HG03442 (cell line): ENCODE data around the gene TESMIN.

Experiments used
- ATAC-seq: cut with Tn5 transposase; IDR thresholded peaks from one replicate; pipeline ENCODE4 v1.9.1; 2021; ENCODE audit warnings: mild to moderate bottlenecking, moderate library complexity; ENCODE audit not compliant: unreplicated experiment

TESMIN gene

DNA sequence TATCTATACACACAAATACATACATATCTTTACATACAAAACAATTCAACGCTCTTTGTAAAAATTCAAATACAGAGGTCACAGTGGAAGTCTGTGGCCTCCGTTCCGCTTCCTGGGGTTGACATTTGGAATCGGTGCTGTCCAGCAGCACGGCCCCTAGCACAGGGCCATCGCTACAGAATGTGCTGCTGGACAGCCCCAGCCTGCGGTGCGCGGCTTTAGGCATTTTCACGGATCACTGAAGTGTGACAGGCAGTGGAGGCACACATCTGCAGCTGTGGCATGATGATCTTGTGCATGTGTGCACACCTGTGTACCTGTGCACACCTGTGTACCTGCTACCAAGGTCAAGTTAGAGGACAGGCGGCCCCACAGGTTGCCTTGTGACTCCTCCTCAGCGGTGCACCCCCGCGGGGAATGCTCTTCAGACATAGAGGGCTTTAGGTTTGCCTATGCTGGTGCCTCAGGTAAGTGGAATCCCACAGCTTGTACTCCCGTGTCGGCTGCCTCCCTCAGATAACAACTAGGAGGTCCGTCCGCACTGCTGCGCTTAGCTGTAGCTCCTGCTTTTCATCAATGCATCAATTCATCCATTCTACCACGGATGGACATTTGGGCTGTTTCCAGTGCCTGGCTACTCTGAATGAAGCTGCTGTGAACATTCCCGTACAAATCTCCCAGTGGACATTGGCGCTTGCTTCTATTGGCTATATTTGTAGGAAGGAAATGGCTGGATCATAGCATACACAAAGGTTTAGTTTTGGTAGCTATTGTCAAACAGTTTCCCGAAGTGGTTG, 37.1 kb downstream of the TESMIN start:
- ATAC-seq = no peak

DNA sequence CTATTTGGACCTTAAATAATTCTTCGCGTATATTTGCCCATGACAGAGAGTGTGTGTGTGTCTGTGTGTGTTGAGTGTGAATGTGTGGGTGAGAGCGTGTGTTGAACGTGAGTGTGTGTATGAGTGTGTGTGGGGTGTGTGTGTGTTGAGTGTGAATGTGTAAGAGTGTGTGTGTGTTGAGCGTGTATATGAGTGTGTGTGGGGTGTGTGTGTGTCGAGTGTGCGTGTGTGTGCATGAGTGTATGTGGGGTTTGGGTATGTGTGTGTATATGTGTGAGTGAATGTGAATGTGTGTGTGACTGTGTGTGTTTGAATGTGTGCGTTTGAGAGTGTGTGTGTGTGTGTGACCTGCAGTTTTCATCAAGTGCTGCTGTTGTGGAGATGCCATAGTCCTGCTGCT, 40.2 kb downstream of the TESMIN start:
- ATAC-seq = no peak

DNA sequence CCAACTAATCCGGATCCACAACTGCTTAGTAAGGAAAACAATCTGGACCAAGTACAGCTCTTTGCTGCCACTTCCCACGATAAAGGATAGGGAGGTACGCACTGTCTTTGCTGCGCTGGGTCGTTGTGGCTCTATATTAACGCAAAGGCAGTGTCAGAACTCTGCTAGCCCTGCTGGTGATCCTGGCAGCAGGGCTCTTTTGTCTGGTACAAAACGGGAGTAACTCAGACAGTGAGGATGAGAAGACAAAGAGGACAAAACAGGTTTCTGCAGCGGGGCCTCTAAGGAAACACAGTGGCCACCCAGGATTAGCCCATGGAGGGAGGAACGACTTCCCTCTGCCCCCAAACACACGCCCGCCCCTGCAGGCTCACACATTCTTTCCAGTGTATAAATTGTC, 40.9 kb downstream of the TESMIN start:
- no peak for ATAC-seq

DNA sequence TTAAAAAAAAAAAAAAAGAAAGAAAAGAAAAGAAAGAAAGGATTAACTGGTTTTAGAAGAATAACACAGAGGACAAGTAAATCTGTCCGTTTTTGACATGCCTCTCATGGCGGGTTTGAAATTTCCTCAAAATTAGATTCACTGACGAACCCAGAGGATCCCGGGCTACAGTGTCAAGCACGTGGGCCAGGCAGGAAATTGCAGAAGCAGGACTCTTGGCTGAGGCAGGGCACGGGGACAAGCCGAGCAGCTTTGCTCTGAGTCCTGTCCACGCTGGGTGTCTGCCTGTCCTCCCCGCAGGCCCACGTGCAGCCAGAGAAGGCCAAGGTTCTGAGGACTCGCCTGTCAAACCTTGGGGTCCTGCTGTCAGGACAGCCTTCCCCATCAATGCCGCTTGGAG, 42.3 kb downstream of the TESMIN start:
- no peak for ATAC-seq

DNA sequence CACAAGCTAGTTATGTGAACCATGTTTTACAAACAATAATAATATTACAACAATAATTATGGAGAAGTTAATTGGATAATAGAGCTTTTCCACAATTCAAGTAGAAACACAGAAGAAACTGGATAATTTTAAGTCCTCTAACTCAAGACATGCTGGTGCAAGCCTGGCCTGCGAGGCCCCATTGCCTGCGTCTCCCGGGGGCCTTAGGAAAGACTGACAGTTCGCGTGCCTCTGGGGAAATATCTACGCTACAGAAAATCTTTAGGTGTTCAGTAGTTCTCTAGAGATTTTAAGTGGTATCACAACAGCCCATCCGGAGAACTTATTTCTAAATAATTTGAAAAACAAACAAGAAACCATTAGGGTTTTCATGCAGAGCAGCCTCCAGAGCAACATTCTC, 43.8 kb downstream of the TESMIN start:
- no peak for ATAC-seq

DNA sequence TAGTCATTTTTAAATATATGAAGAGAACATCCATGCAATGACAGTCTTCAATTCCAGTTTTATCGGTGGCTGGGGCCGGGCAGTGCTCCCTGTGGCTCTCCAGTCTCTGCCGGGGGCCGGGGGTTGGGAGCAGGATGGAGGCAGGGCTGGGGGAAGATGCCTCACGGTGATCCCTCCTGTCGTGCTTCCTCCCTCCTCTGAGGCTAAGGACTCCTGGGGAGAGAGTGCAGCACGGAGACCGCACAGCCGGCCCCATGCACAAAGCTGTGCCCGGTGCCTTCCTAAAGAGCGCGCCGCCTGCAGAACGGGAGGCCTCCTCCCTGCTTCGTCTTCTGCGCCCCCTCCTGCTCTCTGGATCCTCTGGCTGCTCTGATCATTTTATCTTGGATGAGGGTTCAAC, 46.4 kb downstream of the TESMIN start:
- no peak for ATAC-seq

DNA sequence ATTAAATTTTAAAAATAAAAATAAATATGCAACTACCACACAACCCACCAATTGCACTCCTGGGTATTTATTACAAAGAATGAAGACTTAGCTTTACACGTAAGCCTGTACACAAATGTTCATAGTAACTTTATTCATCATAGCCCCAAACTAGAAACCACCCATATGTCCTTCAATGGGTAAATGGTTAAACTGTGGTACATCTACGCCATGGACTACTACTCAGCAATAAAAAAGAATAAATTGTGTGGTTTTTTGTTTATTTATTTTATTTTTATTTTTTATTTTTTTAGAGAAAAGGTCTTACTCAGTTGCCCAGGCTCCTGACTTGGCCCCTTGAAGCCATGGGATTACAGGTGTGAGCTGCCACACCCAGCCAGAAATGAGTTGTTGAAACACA, 52.3 kb downstream of the TESMIN start:
- no peak for ATAC-seq

DNA sequence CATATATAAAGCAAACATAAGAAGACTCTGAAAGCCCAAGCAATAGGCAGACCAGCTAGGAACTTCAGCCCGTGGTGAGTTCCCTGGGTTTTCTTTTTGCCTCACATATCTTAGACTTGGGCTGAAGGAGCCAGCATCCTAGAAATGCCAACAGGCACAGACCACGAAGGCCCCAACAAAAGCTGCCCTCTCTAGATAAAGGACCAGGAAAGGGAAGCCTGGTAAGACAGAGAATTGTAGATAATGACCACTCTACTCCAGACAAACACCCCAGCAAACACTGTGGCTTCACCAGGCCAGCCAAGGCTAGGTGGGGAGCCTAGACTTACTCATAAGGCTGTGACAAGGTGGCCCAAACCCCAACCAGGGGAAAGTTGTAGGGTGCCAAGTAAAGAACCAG, 55.8 kb downstream of the TESMIN start:
- ATAC-seq = no peak

DNA sequence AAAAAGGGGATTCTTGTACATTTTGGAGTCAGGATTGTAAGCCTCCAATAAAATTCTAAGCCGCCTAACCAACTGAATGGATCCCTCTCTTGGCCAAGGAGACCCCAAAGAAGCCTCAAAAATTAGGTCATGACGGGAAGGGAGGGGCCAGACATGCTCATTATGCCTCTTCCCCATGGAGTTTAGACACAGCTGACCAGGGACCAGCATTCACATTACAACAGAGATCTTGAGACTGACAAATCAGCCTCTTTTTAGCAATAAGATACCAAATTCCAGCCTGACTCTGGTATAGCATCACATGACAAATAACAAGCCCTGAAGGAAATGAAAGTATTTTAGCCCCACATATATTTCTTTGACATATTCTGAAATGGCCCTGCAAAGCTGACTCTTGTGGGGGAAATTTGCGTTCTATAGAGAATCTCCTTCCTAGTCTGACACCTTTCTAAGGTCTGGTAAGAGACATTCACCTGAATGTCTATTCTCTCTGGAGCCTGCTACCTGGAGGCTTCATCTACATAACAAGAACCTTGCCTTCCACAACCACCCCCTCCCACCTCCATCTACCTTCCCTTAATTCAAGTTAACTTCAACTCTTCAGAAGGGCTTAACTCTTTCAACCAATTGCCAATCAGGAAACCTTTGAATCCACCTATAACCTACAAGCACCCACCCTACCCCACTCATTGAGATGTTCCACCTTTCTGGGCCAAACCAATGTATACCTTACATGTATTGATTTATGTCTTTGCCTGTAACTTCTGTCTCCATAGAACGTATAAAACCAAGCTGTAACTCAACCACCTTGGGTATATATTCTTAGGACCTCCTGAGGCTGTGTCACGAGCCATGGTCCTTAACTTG, 56.7 kb downstream of the TESMIN start:
- ATAC-seq = no peak

DNA sequence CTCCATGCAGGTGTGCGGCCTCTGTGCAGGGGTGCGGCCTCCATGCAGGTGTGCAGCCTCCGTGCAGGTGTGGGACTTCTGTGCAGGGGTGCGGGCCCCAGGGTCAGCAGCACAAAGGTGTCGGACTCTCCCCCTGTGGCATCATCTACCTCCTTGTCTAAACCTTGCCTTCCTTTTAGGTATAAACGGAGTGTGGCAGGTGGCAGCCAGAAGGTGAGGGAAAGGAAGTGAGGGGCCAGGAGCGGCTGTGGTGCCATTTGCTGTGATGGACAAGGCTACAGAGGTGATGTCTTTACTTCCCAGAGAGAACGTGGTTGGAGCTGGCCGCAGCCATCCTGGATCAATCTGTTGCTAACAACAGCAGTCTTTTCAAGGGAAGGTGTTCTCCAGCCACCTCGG, 57.8 kb downstream of the TESMIN start:
- ATAC-seq = no peak

DNA sequence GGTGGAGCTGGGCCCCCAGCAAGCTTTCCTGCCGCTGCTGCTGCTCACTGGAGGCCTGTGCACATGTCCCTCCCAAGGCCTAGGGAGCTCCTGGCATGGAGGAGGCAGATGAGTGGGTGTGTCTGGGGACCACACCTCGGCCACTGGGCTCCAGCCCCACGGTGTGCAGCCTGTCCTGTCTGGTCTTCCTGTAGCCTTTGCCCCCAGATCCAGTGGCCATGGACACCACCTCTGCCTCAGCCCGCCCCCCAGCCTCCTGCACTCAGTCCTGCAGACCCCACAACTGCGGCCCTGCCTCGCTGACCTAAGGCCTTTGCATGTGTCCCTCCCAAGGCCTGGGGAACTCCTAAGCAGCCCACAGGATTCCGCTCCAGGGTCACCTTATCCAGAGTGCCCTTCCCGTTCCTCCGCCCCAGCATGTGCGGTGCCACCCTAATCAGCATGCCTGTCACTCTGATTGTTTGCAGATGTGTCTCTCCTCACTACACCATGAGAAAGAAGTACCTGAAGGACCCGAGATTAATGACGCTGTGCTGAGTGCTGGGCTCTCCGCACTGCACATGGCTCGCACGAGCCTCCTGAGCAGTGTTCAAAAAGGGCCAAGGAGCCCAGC, 58.3 kb downstream of the TESMIN start:
- no peak for ATAC-seq

DNA sequence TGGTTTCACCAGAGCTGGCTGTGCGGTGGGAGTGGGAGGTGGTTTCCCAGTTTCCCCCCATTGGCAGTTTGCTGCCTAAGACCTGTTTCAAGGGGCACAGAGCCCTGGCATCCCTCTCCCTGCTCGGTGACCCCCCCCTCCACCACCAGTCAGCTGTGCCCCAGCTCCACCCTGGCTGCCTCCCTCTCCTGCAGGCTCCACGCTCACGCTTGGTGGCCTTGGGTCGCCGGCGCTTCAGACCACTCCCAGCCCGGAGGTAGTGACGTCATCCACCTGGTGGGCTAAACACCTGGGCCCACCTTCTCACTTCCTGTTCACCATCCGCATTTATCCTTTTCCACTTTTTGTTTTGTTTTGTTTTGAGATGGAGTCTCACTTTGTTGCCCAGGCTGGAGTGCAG, 59.2 kb downstream of the TESMIN start:
- ATAC-seq = no peak

DNA sequence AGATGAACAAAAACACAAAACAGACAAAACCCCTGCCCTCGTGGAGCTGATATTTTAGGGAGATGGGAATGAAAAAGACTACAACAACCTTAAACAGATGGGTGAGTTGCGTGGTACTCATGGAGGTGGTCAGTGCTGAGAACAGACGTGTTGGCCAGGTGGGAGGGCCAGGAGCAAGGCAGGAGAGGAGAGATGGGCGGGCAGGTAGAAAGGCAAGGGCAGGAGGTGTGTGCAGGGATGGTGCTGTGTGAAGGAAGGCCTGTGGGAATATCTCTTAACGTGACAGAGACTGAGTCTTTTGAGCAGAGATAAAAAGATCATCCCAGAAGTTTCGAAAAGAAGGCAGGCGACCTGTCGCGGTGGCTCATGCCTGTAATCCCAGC, 59.9 kb downstream of the TESMIN start:
- no peak for ATAC-seq

DNA sequence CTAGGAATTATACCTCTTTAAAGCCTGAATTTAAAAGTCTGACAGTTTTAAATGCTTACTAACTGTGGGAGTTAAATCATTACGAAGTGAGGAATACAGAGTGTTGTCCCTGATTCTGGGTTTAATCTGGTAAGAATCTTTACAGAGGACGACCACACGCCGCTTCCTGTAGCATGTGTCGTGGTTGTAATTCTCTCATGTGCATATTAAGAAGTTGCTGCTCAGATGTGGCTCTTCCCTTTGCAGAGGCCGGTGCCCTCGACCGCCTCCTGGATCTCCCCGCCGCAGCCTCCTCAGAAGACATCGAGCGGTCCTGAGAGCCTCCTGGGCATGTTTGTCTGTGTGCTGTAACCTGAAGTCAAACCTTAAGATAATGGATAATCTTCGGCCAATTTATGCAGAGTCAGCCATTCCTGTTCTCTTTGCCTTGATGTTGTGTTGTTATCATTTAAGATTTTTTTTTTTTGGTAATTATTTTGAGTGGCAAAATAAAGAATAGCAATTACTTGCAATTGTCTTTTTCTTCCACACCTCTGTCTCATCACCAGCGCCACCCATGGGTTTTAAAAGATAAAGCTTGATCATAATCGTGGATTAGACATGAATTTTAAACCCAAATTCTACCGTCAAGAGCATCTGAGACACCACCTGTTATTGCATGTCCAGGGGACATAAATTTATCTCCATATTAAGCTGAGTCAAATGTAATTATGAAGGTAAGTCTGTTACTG, 60.5 kb downstream of the TESMIN start:
- ATAC-seq = no peak

DNA sequence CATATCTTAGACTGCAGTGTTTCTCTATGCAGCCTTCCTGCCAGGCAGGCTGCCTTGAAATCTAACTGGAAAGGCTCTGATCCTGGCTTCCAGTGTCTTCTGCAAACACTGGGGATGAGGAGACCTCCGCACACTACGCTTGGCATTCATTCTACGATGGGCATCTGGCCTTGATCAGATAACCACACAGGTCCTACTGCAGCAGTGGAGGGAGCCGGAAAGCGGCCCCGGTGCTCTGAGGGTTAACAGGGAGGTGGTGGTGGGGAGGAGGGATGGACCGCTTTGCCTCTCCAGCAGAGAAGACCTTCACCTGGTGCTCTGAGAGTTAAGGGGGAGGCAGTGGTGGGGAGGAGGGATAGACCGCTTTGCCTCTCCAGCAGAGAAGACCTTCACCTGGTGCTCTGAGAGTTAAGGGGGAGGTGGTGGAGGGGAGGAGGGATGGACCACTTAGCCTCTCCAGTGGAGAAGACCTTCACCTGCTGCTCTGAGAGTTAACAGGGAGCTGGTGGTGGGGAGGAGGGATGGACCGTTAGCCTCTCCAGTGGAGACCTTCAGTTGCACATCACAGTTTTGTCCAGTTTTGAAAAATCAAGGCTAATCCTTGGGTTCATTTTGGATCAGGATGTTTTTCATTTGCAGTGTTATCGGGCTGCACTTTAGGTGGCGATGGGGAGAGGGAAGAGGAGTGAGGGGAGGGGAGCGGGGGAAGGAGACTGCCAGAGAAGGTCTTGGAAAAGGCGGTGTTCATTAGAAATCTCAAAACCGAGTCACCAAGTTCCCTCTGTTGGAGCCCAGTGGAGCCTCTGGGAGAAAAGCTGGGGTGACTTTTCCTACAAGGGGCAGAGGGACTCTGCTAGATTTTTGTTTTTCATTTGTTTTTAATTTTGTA, 61.3 kb downstream of the TESMIN start:
- no peak for ATAC-seq

DNA sequence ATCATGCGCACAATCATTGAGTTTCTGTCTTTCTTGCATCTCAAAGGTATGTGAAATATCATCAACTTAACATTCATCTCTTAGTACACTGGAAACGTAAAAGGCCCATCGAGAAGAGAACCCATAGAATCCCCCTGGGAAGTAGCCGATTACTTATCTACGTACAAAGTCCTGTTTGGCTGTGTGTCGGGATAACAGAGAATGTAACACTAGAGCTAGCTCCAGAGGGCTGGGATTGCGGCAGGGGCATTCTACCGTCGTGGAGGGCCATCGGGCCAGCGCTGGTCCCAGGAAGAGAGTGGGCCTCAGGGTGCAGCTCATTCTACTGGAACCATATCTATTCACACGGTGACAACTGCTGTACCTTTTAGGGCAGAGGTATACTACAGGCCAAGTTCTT, 62.4 kb downstream of the TESMIN start:
- no peak for ATAC-seq

DNA sequence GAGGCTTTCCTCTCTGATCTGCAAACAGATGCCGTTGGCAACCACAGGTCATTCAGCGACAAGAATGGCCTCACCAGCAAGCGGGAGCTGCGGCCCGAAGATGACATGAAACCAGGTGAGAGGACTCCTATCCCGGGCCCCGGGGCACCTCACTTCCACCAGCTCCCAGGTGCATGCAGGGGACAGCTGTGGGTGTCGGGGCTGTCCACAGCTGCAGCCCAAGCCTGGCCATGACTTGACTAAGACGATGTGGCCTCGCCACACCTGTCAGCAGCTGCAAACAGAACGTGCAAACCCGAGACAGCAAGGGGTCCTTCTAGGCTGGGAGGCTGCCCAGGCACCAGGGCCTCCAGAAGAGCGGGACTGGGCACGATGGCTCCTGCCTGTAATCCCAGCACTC, 63.3 kb downstream of the TESMIN start:
- ATAC-seq = no peak

DNA sequence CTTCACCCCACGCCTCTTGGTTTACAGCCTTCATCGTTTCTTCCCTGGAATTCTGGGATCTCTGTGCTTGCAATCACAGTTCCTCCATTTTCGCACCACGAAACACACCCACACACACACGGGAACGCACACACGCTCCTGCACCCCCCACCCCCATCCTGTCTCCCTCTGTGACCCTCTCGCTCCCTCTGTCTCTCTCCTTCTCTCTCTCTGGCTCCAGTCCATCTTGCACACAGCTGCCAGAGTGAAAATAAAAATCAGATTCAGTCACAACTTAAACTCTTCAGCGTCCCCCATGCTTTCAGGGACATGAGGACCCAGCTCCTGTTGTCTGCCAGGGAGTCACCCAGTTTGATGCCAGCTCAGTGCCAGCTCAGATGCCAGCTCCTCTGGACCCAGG, 64.0 kb downstream of the TESMIN start:
- ATAC-seq = no peak

DNA sequence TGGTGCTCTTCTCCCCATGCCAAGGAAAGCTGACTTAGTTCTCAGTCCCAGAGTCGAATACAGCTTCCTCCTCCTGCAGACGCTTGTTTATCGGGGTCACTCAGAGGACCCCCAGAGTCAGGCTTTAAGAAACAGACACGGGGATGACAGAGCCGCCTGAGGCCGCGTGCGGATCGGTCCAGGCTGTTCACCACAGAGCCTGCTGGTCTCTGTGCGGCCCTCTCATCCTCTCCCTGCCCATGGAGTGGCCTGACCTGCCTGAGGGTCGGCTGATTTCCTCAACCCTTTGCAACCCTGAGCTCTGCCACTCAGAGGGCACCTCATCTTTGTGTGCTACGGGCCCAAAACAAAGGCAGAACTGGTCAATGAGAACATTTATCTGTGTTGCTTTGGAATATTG, 64.8 kb downstream of the TESMIN start:
- no peak for ATAC-seq

DNA sequence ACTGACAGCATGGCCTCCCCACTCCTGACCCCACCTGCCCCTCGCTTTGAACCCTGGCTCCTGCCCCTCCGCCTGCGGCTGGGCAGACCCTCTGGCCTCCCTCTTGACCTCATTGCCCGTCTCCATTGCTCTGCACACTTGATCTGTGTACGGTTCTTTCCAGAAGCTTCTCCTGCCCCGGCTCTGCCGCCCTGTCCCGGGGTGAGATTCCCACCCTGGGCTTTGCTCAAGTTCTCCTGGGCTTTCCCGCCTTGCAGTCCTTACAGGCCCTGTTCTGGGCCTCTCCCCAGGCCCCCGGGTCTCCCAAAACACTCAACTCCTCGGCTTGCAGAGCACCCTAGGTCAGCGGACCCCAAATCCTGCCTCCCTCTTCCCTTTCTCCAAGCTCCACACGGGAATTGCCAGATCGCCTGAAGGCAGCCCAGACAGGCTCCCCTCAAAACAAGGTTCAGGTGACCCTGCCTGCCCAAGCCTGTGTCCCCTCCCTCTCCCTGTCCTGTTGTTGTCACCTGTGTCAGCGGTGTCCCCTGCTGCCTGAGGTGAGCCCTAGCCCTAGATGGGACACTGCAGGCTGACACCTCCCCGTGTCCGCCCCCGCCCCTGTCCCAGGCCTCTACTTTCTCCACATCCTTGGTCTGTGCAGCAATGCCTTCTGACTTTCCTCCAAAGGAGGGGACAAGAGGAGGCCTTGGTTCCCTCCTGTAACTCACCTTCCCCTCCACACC, 65.5 kb downstream of the TESMIN start:
- no peak for ATAC-seq
